Tibial artery (tissue), 4 donors: ENCODE measurements around the gene IGDCC3.

Experiments
- DNase-seq, 2 donors: peaks; one replicate each; pipeline ENCODE4 v3.0.0-alpha.2; 2019
- H3K27ac ChIP-seq, 2 donors: fragments of 200-600 bp; sonication (generic) in 1 of 2; 1 replicate in 1 of 2; 2 replicates in 1 of 2; pipeline ENCODE4 v1.5.1; 2018 to 2019; ENCODE audit warnings: mild to moderate bottlenecking in 1 of 2
- H3K27me3 ChIP-seq, 2 donors: fragments of 200-600 bp; sonication (generic) in 1 of 2; one replicate each; pipeline versions ENCODE4 v1.5.1 to v1.6.0; 2016 to 2019
- H3K36me3 ChIP-seq, 3 donors: fragments of 200-600 bp; sonication (generic) in 2 of 3; one replicate each; pipeline ENCODE4 v1.5.1; 2016 to 2019; ENCODE audit warnings: mild to moderate bottlenecking in 2 of 3
- H3K4me1 ChIP-seq, 4 donors: fragments of 200-600 bp; sonication (generic) in 2 of 4; 1 replicate in 3 of 4; 2 replicates in 1 of 4; pipeline ENCODE4 v1.5.1; 2016 to 2019
- H3K4me3 ChIP-seq, 2 donors: fragments of 200-600 bp; sonication (generic) in 1 of 2; 1 replicate in 1 of 2; 2 replicates in 1 of 2; pipeline ENCODE4 v1.5.1; 2018 to 2019; ENCODE audit warnings: mild to moderate bottlenecking in 2 of 2
- H3K9me3 ChIP-seq, 3 donors: fragments of 200-600 bp; sonication (generic) in 1 of 3; one replicate each; pipeline ENCODE4 v1.5.1; 2016 to 2019
- CTCF ChIP-seq, 2 experiments: fragments of 200-600 bp in 1 of 2; fragments of 450-650 bp in 1 of 2; IDR thresholded peaks; one replicate each; pipeline ENCODE4 v1.5.1; 2017 to 2019; ENCODE audit warnings: antibody characterized with exemption in 2 of 2, mild to moderate bottlenecking in 1 of 2, moderate library complexity in 1 of 2
- intact Hi-C: fragments of 100-400 bp; cut with DNase I; formaldehyde crosslinking; loops from one replicate; pipeline ENCODE4 v1.15.0; 2023; ENCODE audit warnings: low total_unique reads

The IGDCC3 gene

GRCh38 chr15:65391732-65392131, 13.9 kb upstream of the IGDCC3 start:
- Histone ChIP-seq H3K4me3 (no peak overlapping the region), H3K4me1 (peaks cover 0 to 12% (median 5%) of the 10 kb centered on the region in 4 donors), H3K36me3 (no peaks in the 10 kb centered on the region), H3K9me3 (no peaks in the 10 kb centered on the region), H3K27ac (no peak overlapping the region), H3K27me3 (peaks cover 0 to 41% of the 10 kb centered on the region in 2 donors)
- TF ChIP-seq CTCF (IDR thresholded peaks at IDR 0.05) = no peak
- DNase-seq = no peak
- intact Hi-C loops = no loop called here

- TF ChIP-seq CTCF (IDR thresholded peaks at IDR 0.05) = no peak
- H3K9me3 ChIP-seq = no peaks in the 10 kb centered on the region
- H3K27me3 ChIP-seq = peaks cover 0 to 28% of the 10 kb centered on the region in 2 donors
- no peaks in the 10 kb centered on the region for H3K36me3 ChIP-seq
- H3K4me3 ChIP-seq = no peak overlapping the region
- DNase-seq = no peak
- intact Hi-C loops = no loop called here
- H3K4me1 ChIP-seq = peaks cover 0 to 10% (median 6%) of the 10 kb centered on the region in 4 donors
- no peak overlapping the region for H3K27ac ChIP-seq
Observed at GRCh38 chr15:65390447-65390846, 12.6 kb upstream of the IGDCC3 start.

GRCh38 chr15:65389226-65389625, 11.4 kb upstream of the IGDCC3 start:
- intact Hi-C loops = no loop called here
- peaks cover 6 to 20% (median 15%) of the 10 kb centered on the region in 4 donors for H3K4me1 ChIP-seq
- no peak overlapping the region for H3K27ac ChIP-seq
- DNase-seq = no peak
- peaks cover 0 to 16% of the 10 kb centered on the region in 2 donors for H3K27me3 ChIP-seq
- no peak overlapping the region for H3K4me3 ChIP-seq
- H3K9me3 ChIP-seq = no peaks in the 10 kb centered on the region
- H3K36me3 ChIP-seq = no peaks in the 10 kb centered on the region
- TF ChIP-seq CTCF (IDR thresholded peaks at IDR 0.05) = no peak

GRCh38 chr15:65388306-65389080, 10.7 kb upstream of the IGDCC3 start:
- no peak overlapping the region for H3K4me3 ChIP-seq
- peaks cover 0 to 8% of the 10 kb centered on the region in 2 donors for H3K27me3 ChIP-seq
- peaks cover 6 to 20% (median 15%) of the 10 kb centered on the region in 4 donors for H3K4me1 ChIP-seq
- no peak overlapping the region for H3K27ac ChIP-seq
- H3K36me3 ChIP-seq = no peaks in the 10 kb centered on the region
- no peak for DNase-seq
- TF ChIP-seq CTCF (IDR thresholded peaks at IDR 0.05) = no peak
- H3K9me3 ChIP-seq = no peaks in the 10 kb centered on the region
- intact Hi-C loops = no loop called here

- Histone ChIP-seq H3K36me3 (no peaks in the 10 kb centered on the region), H3K27me3 (peaks cover 0 to 4% of the 10 kb centered on the region in 2 donors), H3K9me3 (no peaks in the 10 kb centered on the region), H3K27ac (no peak overlapping the region), H3K4me3 (no peak overlapping the region), H3K4me1 (peaks cover 6 to 20% (median 15%) of the 10 kb centered on the region in 4 donors)
- no peak for TF ChIP-seq CTCF (IDR thresholded peaks at IDR 0.05)
- intact Hi-C loops = no loop called here
- DNase-seq = no peak
Observed at GRCh38 chr15:65386886-65387285, 9.1 kb upstream of the IGDCC3 start.
